Measurements from ENCODE around the gene FILIP1L. TPM values are rescaled to one million over a fixed set of nuclear protein-coding genes. Genes with fewer than 3 reads are reported as not detected.

Gene FILIP1L
- polyA plus RNA-seq, 1 donor (not counting 4 experiments of a cell fraction or from before 2014, with no cell fraction given): 14.7 TPM

- H3K4me2 ChIP-seq (ENCODE audit: control insufficient read depth, extremely low read depth, insufficient read depth, low read depth, low read length): peak overlapping the region; percentile 82
- TF ChIP-seq CTCF (optimal IDR thresholded peaks at IDR 0.05 in 1 of 3, IDR thresholded peaks at IDR 0.05 in 1 of 3, conservative IDR thresholded peaks at IDR 0.05 in 1 of 3; ENCODE audit: extremely low read depth in 1 of 3, insufficient read depth in 2 of 3, low read length in 3 of 3) (no peak), EZH2 (IDR thresholded peaks at IDR 0.05; ENCODE audit: low read length) (no peak)
- peaks cover 29% of the 10 kb centered on the region for H3K4me1 ChIP-seq (ENCODE audit: control insufficient read depth, extremely low read depth, insufficient read depth, low read length)
- peak overlapping the region; percentile 84 for H3K9ac ChIP-seq (ENCODE audit: control insufficient read depth, extremely low read depth, insufficient read depth, low read length)
- H3K36me3 ChIP-seq (ENCODE audit: control insufficient read depth in 2 of 2, extremely low read depth in 1 of 2, insufficient read depth in 2 of 2, low read length in 2 of 2): peaks cover 0 to 2% of the 10 kb centered on the region in 2 experiments
- no peaks in the 10 kb centered on the region for H3K27me3 ChIP-seq (ENCODE audit: control insufficient read depth, extremely low read depth, insufficient read depth, low read length)
- no peaks in the 10 kb centered on the region for H3K9me1 ChIP-seq (ENCODE audit: control insufficient read depth, extremely low read depth, insufficient read depth, low read length)
- dilution Hi-C loops (cut with MboI; ENCODE audit: extremely low pct_ligation_motif_present, low sequenced_read_pairs): no loop called here
- H4K20me1 ChIP-seq (ENCODE audit: control insufficient read depth, extremely low read depth, insufficient read depth, low read length): no peaks in the 10 kb centered on the region
- no peaks in the 10 kb centered on the region for H3K9me3 ChIP-seq (ENCODE audit: control insufficient read depth, low read depth, low read length)
- H3K79me2 ChIP-seq (ENCODE audit: control insufficient read depth, insufficient read depth, low read length): peaks cover 45% of the 10 kb centered on the region
- FAIRE-seq: no peak
- no peak overlapping the region for H2AFZ ChIP-seq (ENCODE audit: control insufficient read depth, low read length)
- H3K4me3 ChIP-seq (ENCODE audit: control insufficient read depth in 2 of 3, extremely low read depth in 1 of 3, insufficient read depth in 2 of 3, low read depth in 1 of 3, low read length in 3 of 3): peak overlapping the region; percentile 80 to 89 (median 84)
- peak overlapping the region; percentile 71 for H3K27ac ChIP-seq (ENCODE audit: control insufficient read depth, insufficient read depth, low read length)
- no peak for DNase-seq (ENCODE audit: low read depth, low spot score)
Observed at GRCh38 chr3:99874237-99875002, 239.9 kb downstream of the FILIP1L start.

DNA sequence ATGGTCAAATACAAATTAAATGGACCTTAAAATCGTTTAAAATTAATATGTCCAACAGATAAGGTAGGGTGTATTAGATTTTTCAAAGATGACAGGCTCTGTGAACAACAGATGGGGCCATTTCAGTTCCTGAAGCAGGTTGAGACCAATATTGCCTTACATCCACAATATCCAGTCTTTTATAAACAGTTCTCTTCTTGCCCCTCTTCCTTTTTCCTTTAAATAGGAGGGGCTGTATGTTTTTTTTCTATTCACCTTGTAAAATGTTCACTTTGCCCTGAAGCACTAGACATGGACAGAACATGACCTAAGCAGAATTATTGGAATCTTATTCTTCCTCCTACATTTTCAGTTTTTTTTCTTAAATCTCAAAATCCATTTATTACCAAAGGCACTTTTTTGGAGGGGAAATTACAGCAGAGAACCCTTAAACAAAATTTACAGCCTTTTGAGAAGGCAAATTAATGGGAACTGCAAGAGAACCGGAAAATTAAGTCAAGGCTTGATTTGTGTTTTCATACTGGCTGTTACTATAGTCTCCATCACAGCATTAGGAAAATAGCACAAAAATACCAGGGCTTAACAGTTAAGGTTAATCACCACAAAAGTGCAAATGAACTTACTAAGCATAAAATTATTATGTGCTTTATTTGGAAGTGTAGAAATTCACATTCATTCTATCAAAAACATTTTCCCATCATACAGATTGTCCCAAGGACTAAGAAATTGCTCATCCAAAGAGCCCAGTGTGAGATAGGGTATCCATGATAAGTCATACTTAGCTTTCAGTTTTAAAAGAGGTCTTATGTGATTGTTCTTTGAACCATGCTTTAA, 240.8 kb downstream of the FILIP1L start:
- Histone ChIP-seq H3K4me3 (ENCODE audit: control insufficient read depth in 2 of 3, extremely low read depth in 1 of 3, insufficient read depth in 2 of 3, low read depth in 1 of 3, low read length in 3 of 3) (peak overlapping the region; percentile 80 to 89 (median 84)), H3K9ac (ENCODE audit: control insufficient read depth, extremely low read depth, insufficient read depth, low read length) (no peak overlapping the region), H3K27ac (ENCODE audit: control insufficient read depth, insufficient read depth, low read length) (no peak overlapping the region), H2AFZ (ENCODE audit: control insufficient read depth, low read length) (no peak overlapping the region), H3K36me3 (ENCODE audit: control insufficient read depth in 2 of 2, extremely low read depth in 1 of 2, insufficient read depth in 2 of 2, low read length in 2 of 2) (peaks cover 0 to 2% of the 10 kb centered on the region in 2 experiments), H3K4me2 (ENCODE audit: control insufficient read depth, extremely low read depth, insufficient read depth, low read depth, low read length) (peak overlapping the region; percentile 82), H3K9me3 (ENCODE audit: control insufficient read depth, low read depth, low read length) (no peaks in the 10 kb centered on the region), H3K9me1 (ENCODE audit: control insufficient read depth, extremely low read depth, insufficient read depth, low read length) (no peaks in the 10 kb centered on the region), H3K79me2 (ENCODE audit: control insufficient read depth, insufficient read depth, low read length) (peaks cover 48% of the 10 kb centered on the region), H4K20me1 (ENCODE audit: control insufficient read depth, extremely low read depth, insufficient read depth, low read length) (no peaks in the 10 kb centered on the region), H3K27me3 (ENCODE audit: control insufficient read depth, extremely low read depth, insufficient read depth, low read length) (no peaks in the 10 kb centered on the region), H3K4me1 (ENCODE audit: control insufficient read depth, extremely low read depth, insufficient read depth, low read length) (peaks cover 29% of the 10 kb centered on the region)
- FAIRE-seq: no peak
- dilution Hi-C loops (cut with MboI; ENCODE audit: extremely low pct_ligation_motif_present, low sequenced_read_pairs): no loop called here
- DNase-seq (ENCODE audit: low read depth, low spot score): no peak
- TF ChIP-seq EZH2 (IDR thresholded peaks at IDR 0.05; ENCODE audit: low read length) (no peak), CTCF (optimal IDR thresholded peaks at IDR 0.05 in 1 of 3, IDR thresholded peaks at IDR 0.05 in 1 of 3, conservative IDR thresholded peaks at IDR 0.05 in 1 of 3; ENCODE audit: extremely low read depth in 1 of 3, insufficient read depth in 2 of 3, low read length in 3 of 3) (no peak)

All from keratinocyte (primary cell).